ENCODE results near the gene MYH10. TPM values are rescaled to one million over a fixed set of nuclear protein-coding genes. Genes with fewer than 3 reads are reported as not detected.

Gene MYH10
- total RNA-seq, 1 experiment from 2014 or later = 74.0 TPM

- Mint-ChIP-seq H3K27me3 (ENCODE audit: insufficient read depth, unreplicated experiment) (no peaks in the 10 kb centered on the region), H3K27ac (ENCODE audit: unreplicated experiment) (no peak overlapping the region), H3K9me3 (ENCODE audit: unreplicated experiment) (no peaks in the 10 kb centered on the region), H3K36me3 (ENCODE audit: insufficient read depth, unreplicated experiment) (peaks cover 23% of the 10 kb centered on the region), H3K4me1 (ENCODE audit: low read depth, unreplicated experiment) (peaks cover 18% of the 10 kb centered on the region), H3K4me3 (ENCODE audit: unreplicated experiment) (peak overlapping the region; percentile 93)
- no peak for DNase-seq
- intact Hi-C loops (cut with micrococcal nuclease; ENCODE audit: unreplicated experiment) = no loop called here
- CTCF ChIA-PET = no interaction called here
- Histone ChIP-seq H3K36me3 (ENCODE audit: control insufficient read depth, insufficient read depth, low read length) (no peaks in the 10 kb centered on the region), H3K4me1 (peaks cover 4% of the 10 kb centered on the region), H3K4me3 (ENCODE audit: low read depth, low read length) (peak overlapping the region; percentile 74; the same call in 1 of the 2 replicates), H3K9me3 (no peaks in the 10 kb centered on the region), H3K27me3 (replicated peaks; ENCODE audit: control insufficient read depth, insufficient read depth, low read length) (no peaks in the 10 kb centered on the region)
- TSS peak; percentile 31 for BruUV-seq (replicated peaks)
- POLR2A ChIA-PET = no interaction called here
- TF ChIP-seq CTCF (IDR thresholded peaks at IDR 0.05; ENCODE audit: insufficient read depth in 1 of 2, low read depth in 1 of 2, low read length in 1 of 2, severe bottlenecking in 1 of 2, unreplicated experiment in 1 of 2) = no peak
Observed at GRCh38 chr17:8628609-8629169, 1.8 kb downstream of the MYH10 start.

- H3K36me3 Mint-ChIP-seq (ENCODE audit: insufficient read depth, unreplicated experiment) = peaks cover 26% of the 10 kb centered on the region
- ChIA-PET CTCF (no interaction called here), POLR2A (no interaction called here)
- DNase-seq = no peak
- no TSS peak for BruUV-seq (replicated peaks)
- H3K27me3 Mint-ChIP-seq (ENCODE audit: insufficient read depth, unreplicated experiment) = no peaks in the 10 kb centered on the region
- intact Hi-C loops (cut with micrococcal nuclease; ENCODE audit: unreplicated experiment) = no loop called here
- TF ChIP-seq CTCF (IDR thresholded peaks at IDR 0.05; ENCODE audit: insufficient read depth in 1 of 2, low read depth in 1 of 2, low read length in 1 of 2, severe bottlenecking in 1 of 2, unreplicated experiment in 1 of 2) = no peak
- Histone ChIP-seq H3K4me3 (ENCODE audit: low read depth, low read length) (no peak overlapping the region), H3K4me1 (peaks cover 5% of the 10 kb centered on the region), H3K27me3 (replicated peaks; ENCODE audit: control insufficient read depth, insufficient read depth, low read length) (no peaks in the 10 kb centered on the region), H3K36me3 (ENCODE audit: control insufficient read depth, insufficient read depth, low read length) (no peaks in the 10 kb centered on the region), H3K9me3 (no peaks in the 10 kb centered on the region)
- peaks cover 19% of the 10 kb centered on the region for H3K4me1 Mint-ChIP-seq (ENCODE audit: low read depth, unreplicated experiment)
- H3K9me3 Mint-ChIP-seq (ENCODE audit: unreplicated experiment) = no peaks in the 10 kb centered on the region
- H3K27ac Mint-ChIP-seq (ENCODE audit: unreplicated experiment) = no peak overlapping the region
- H3K4me3 Mint-ChIP-seq (ENCODE audit: unreplicated experiment) = peak overlapping the region; percentile 93
Observed at GRCh38 chr17:8628172-8628571, 2.4 kb downstream of the MYH10 start.

- Mint-ChIP-seq H3K27ac (ENCODE audit: unreplicated experiment) (no peak overlapping the region), H3K27me3 (ENCODE audit: insufficient read depth, unreplicated experiment) (no peaks in the 10 kb centered on the region), H3K9me3 (ENCODE audit: unreplicated experiment) (no peaks in the 10 kb centered on the region), H3K4me3 (ENCODE audit: unreplicated experiment) (no peak overlapping the region), H3K36me3 (ENCODE audit: insufficient read depth, unreplicated experiment) (peaks cover 37% of the 10 kb centered on the region), H3K4me1 (ENCODE audit: low read depth, unreplicated experiment) (peaks cover 25% of the 10 kb centered on the region)
- Histone ChIP-seq H3K4me3 (ENCODE audit: low read depth, low read length) (no peak overlapping the region), H3K9me3 (no peaks in the 10 kb centered on the region), H3K27me3 (replicated peaks; ENCODE audit: control insufficient read depth, insufficient read depth, low read length) (no peaks in the 10 kb centered on the region), H3K36me3 (ENCODE audit: control insufficient read depth, insufficient read depth, low read length) (no peaks in the 10 kb centered on the region), H3K4me1 (peaks cover 5% of the 10 kb centered on the region; the same call in 1 of the 2 replicates)
- intact Hi-C loops (cut with micrococcal nuclease; ENCODE audit: unreplicated experiment) = no loop called here
- DNase-seq = no peak
- CTCF ChIA-PET = interaction anchor here (0.7 kb wide), 1 partner anchor 271 kb away, joined by 3 read pairs; no protein-coding TSS in a partner anchor
- no peak for TF ChIP-seq CTCF (IDR thresholded peaks at IDR 0.05; ENCODE audit: insufficient read depth in 1 of 2, low read depth in 1 of 2, low read length in 1 of 2, severe bottlenecking in 1 of 2, unreplicated experiment in 1 of 2)
- BruUV-seq (replicated peaks) = no TSS peak
- POLR2A ChIA-PET = no interaction called here
Observed at GRCh38 chr17:8623591-8623990, 6.9 kb downstream of the MYH10 start.
